ENCODE data around the gene ALG2.
A peak's percentile ranks its signal among the peaks of the same experiment; 100 is the strongest.

The ALG2 gene

GRCh38 chr9:99192786-99193465, 28.8 kb downstream of the ALG2 start:
- peak; percentile 34 for DNase-seq (ENCODE audit: low spot score)

GRCh38 chr9:99190597-99191283, 31.0 kb downstream of the ALG2 start:
- no peak for DNase-seq (ENCODE audit: low spot score)

GRCh38 chr9:99189887-99190596, 31.7 kb downstream of the ALG2 start:
- DNase-seq (ENCODE audit: low spot score), result no peak

GRCh38 chr9:99189186-99189585, 32.6 kb downstream of the ALG2 start:
- no peak for DNase-seq (ENCODE audit: low spot score)

GRCh38 chr9:99187311-99187710, 34.4 kb downstream of the ALG2 start:
- no peak for DNase-seq (ENCODE audit: low spot score)

GRCh38 chr9:99185934-99186333, 35.8 kb downstream of the ALG2 start:
- no peak for DNase-seq (ENCODE audit: low spot score)

GRCh38 chr9:99185348-99185632, 36.5 kb downstream of the ALG2 start:
- DNase-seq (ENCODE audit: low spot score), result no peak

GRCh38 chr9:99184475-99185347, 37.0 kb downstream of the ALG2 start:
- peak; percentile 88 for DNase-seq (ENCODE audit: low spot score)

- DNase-seq (ENCODE audit: low spot score), result no peak
Measured at GRCh38 chr9:99184110-99184474, 37.6 kb downstream of the ALG2 start.

- DNase-seq (ENCODE audit: low spot score), result no peak
Measured at GRCh38 chr9:99183616-99184015, 38.1 kb downstream of the ALG2 start.

DNA sequence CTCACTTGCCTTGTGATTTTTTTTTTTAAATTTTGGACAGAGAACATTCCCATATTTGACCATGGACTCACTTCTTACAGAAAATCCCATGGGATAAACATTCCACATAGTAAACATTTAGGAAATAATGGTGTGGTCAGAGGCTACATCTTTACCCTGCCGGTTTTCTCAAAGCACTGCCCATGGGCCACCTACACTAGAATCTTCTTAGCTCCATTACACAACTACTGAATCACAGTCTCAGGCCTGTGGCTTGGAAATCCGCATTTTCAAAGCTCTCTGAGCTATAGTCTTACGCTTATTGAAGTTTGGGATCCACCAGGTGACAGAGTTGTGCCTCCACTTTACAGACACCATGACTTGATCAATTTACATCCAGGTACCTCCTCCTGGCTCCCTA, 39.4 kb downstream of the ALG2 start:
- DNase-seq (ENCODE audit: low spot score), result no peak

DNA sequence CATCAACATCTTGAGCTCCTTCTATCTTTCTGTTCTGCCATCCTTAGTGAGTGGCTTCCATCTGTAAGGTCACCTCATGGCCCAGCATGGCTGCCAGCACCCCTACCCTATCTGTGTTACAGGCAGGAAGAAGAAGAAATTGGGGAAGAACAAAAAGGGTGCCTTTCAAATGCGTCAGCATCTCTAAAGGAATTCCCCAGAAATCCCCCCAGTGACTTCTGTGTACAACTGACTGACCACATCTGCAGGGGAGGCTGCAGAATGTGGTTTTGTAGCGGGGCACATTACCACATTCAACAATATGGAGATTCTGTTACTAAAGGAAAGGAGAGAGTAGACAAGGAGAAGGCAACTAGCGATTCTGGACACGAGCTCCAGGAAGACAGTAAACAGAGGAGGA, 40.1 kb downstream of the ALG2 start:
- no peak for DNase-seq (ENCODE audit: low spot score)

DNA sequence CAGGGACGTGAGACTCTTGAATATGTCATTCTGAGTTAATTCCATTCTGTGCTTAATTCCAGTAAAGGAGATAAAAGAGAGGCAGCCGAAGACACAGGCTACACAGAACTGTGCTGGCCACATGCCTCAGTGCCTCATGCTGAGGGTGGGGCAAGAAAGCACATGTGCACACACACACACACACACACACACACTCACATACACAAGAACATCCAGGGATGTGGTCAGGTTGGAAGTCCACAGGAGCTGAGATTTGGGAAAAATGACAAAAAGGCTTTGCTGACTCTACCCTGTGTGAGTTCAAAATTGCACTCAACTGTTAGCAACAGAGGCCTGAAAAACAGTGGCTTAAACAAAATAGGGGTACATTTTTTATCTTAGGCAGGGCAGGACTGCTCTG, 40.5 kb downstream of the ALG2 start:
- DNase-seq (ENCODE audit: low spot score), result no peak

DNA sequence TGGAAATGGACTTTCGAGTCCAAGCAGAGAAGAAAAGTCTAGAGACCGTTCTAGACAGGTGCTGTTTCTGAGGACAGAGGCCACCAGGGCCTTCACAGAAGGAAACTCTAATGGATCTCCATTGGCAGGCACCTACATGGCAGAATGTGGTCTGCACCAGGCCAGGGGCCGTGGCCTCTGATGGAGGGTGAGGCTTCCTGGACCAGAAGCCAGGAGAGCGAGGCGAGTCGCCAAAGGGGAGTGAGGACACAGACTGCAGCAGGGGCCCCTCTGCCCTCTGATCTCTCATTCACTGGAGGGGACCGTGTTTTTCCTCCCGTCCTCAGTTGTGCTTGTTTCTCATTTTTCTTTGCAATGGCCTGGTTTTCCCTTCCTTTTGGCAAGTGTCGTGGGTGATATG, 41.1 kb downstream of the ALG2 start:
- no peak for DNase-seq (ENCODE audit: low spot score)

- no peak for DNase-seq (ENCODE audit: low spot score)
Measured at GRCh38 chr9:99180199-99180598, 41.5 kb downstream of the ALG2 start.

DNA sequence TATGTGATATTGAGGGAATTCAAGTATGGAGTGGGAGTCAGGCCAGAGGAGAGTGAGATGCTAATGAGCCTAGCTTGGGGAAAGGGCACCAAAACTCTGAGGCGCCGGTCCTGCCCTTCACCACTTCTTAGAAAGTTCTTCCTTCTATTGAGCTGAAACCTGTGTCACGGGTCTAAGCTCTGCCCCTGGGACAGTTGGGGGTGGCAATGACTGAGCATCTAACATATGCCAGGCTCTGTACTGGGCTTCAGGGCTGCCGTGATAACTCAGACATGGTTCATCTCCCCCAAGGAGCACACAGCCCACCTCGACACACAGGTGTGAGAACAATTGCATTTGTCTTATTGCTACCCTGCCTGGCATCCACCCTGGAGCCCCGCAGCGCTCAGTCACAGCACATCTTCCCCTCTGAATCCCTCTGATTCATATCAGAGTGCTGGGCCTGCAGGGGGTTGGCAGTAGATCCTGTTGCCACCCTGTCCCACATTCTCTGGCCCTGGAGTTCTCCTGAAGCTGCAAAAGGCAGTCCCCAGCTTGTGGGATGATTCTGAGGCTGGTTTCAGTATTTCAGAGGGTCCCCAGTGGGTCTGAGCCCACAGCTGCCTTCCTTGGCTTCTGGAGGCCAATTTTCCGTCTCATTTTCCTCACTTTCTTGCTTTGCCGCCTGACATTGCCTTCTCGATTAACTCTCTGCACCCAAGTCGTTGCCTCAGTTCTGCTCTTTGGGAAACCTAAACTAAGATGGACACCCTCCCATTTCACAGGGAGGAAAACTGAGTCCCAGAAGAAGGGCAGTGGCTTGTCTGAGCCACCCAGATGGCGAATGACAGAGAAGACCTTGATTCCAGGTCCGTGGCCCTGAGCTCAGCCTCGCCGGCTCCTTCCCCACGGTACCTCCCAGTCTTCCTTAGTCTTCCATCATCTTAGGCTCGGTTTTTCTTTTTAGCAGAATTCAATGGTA, 42.5 kb downstream of the ALG2 start:
- DNase-seq (ENCODE audit: low spot score), result no peak

DNA sequence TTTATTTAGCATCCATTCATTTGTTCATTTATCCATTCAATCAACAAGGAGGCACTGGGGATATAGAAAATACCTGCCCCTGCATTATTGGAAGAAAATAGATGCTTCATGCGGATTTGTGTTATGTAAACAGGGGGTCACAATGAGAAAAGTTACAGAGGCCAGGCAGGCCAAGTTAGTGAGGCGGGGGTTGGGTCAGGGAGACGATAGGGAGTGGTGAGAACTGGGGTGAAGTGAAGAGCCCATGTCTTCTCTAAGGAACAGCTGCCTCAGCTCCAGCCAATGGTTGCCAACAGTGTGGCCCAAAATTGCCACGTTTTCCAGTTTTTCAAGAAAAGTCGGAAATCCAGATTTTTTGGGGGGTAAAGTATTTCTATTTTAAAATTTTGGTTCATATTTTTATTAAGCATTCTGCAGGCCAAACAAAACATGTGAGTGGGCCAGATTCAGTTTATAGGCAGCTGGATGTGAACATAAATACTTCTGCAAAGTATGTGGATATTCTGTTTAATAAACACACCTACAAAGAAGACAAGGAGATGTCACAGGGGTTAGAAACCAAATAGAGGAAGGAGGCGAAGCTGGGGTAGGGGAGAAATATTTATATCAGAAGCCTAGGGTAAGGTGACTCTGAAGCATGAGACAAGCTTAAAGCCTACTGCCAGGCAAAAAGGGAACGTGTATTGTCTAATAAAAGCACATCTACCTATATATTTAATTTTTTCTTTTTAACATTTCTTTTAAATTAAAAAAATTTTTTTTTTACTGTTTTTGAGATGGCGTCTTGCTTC, 44.0 kb downstream of the ALG2 start:
- DNase-seq (ENCODE audit: low spot score), result no peak

- no peak for DNase-seq (ENCODE audit: low spot score)
Measured at GRCh38 chr9:99176527-99177013, 45.2 kb downstream of the ALG2 start.

- no peak for DNase-seq (ENCODE audit: low spot score)
Measured at GRCh38 chr9:99173570-99174504, 47.9 kb downstream of the ALG2 start.
